A549 (cell line): ENCODE measurements around the gene RAD51B.

Source experiments
- BHLHE40 ChIP-seq: IDR thresholded peaks from 2 replicates; pipeline ENCODE4 v1.6.1; 2012; ENCODE audit warnings: low read depth, low read length, inconsistent platforms
- CEBPB ChIP-seq, 2 experiments: fragments of >200 bp in 1 of 2; sonication (Bioruptor Twin) in 1 of 2; formaldehyde crosslinking in 1 of 2; IDR thresholded peaks; 2 replicates each; pipeline ENCODE4 v1.6.1; 2012 to 2016
- CHD2 ChIP-seq: fragments of 150-350 bp; IDR thresholded peaks from 2 replicates; pipeline ENCODE4 v1.6.1; 2014; ENCODE audit warnings: low read length; ENCODE audit not compliant: partially characterized antibody
- CHD4 ChIP-seq: fragments of 200-600 bp; sonication (generic); IDR thresholded peaks from 2 replicates; pipeline ENCODE4 v1.6.1; 2016; ENCODE audit warnings: antibody characterized with exemption, mild to moderate bottlenecking, borderline replicate concordance
- CTCF ChIP-seq: fragments of >200 bp; sonication (Bioruptor Twin); formaldehyde crosslinking; IDR thresholded peaks from 3 replicates; pipeline ENCODE4 v1.5.1; 2016
- FOSL2 ChIP-seq, 2 experiments: fragments of 450-650 bp in 1 of 2; fragments of >200 bp in 1 of 2; sonication (Bioruptor Twin) in 1 of 2; formaldehyde crosslinking; IDR thresholded peaks; 2 replicates each; pipeline versions ENCODE4 v1.5.0 to v1.6.1; 2016 to 2020; ENCODE audit warnings: mild to moderate bottlenecking in 1 of 2, moderate library complexity in 1 of 2
- FOXS1 ChIP-seq: fragments of 250-450 bp; sonication (Bioruptor Pico); IDR thresholded peaks from 2 replicates; pipeline ENCODE4 v1.5.0; 2020; ENCODE audit warnings: mild to moderate bottlenecking, moderate library complexity
- JUN ChIP-seq, 2 experiments: fragments of >200 bp; sonication (Bioruptor Twin); formaldehyde crosslinking; IDR thresholded peaks; 2 replicates in 1 of 2; 3 replicates in 1 of 2; pipeline ENCODE4 v1.6.1; 2016 to 2017
- MAX ChIP-seq: IDR thresholded peaks from 2 replicates; pipeline ENCODE4 v1.6.1; 2012
- MYC ChIP-seq: IDR thresholded peaks from 2 replicates; pipeline ENCODE4 v1.6.1; 2012; ENCODE audit warnings: mild to moderate bottlenecking, inconsistent platforms, low read length, improper control_type of control experiment, borderline replicate concordance
- POLR2A ChIP-seq: IDR thresholded peaks from 2 replicates; pipeline ENCODE4 v1.6.1; 2012; ENCODE audit warnings: mild to moderate bottlenecking, low read length
- RCOR1 ChIP-seq: fragments of 150-350 bp; IDR thresholded peaks from 2 replicates; pipeline ENCODE4 v1.6.1; 2014; ENCODE audit warnings: antibody characterized with exemption, low read length, low read depth
- RFX5 ChIP-seq: fragments of 450-650 bp; IDR thresholded peaks from 2 replicates; pipeline ENCODE4 v1.7.1; 2014; ENCODE audit warnings: antibody characterized with exemption, mild to moderate bottlenecking, moderate library complexity
- SMC3 ChIP-seq: fragments of >200 bp; sonication (Bioruptor Twin); formaldehyde crosslinking; IDR thresholded peaks from 3 replicates; pipeline ENCODE4 v1.6.1; 2018; ENCODE audit warnings: inconsistent platforms

- no peak for TF ChIP-seq CTCF
- no peak for TF ChIP-seq JUN (IDR thresholded peaks at IDR 0.05)
- no peak for TF ChIP-seq POLR2A
- TF ChIP-seq SMC3 = no peak
- TF ChIP-seq RCOR1 = no peak
- no peak for TF ChIP-seq FOXS1
- no peak for TF ChIP-seq FOSL2 (IDR thresholded peaks at IDR 0.05)
- no peak for TF ChIP-seq FOSL2 (CRISPR knock-in tag; IDR thresholded peaks at IDR 0.05)
- TF ChIP-seq BHLHE40 = no peak
- TF ChIP-seq CEBPB (IDR thresholded peaks at IDR 0.05) = no peak
- TF ChIP-seq MAX = 0 out of 2 replicates have a peak, but pooled peaks have one; percentile 28
- TF ChIP-seq MYC = no peak
- no peak for TF ChIP-seq CHD4
- no peak for TF ChIP-seq RFX5
- TF ChIP-seq CHD2 = no peak
Observed at GRCh38 chr14:68210729-68211299, 391.2 kb downstream of the RAD51B start.
